IMR-90 (cell line): ENCODE results near the gene POU2F1. TPM values are rescaled to one million over a fixed set of nuclear protein-coding genes. Genes with fewer than 3 reads are reported as not detected.

Experiments used
- ATAC-seq: fragments of 200-7000 bp; cut with Tn5 transposase; 2 replicates; pipeline ENCODE4 v1.9.1; 2020; ENCODE audit warnings: low read depth, mild to moderate bottlenecking, moderate library complexity
- BruUV-seq: library from RNA; stranded (reverse); fragments of 400-500 nt; replicated peaks from 2 replicates; lab custom pipeline; 2021; lab: Mats Ljungman, UMichigan
- CTCF ChIA-PET: fragments of 300-600 bp; formaldehyde crosslinking; extraction: SDS; loops from one replicate; lab custom pipeline; 2021; ENCODE audit warnings: antibody characterized with exemption; lab: Yijun Ruan, JAX
- POLR2A ChIA-PET: fragments of 300-600 bp; sonication (Branson Sonifier 250); formaldehyde crosslinking; loops from one replicate; lab custom pipeline; 2022; ENCODE audit warnings: antibody characterized with exemption; ENCODE audit not compliant: unreplicated experiment; lab: Charles Lee
- DNase-seq: peaks from one replicate; pipeline ENCODE4 v3.0.0; 2013
- H2AFZ ChIP-seq: replicated peaks from 2 replicates; pipeline ENCODE3; 2013; ENCODE audit warnings: low read length, mild to moderate bottlenecking; ENCODE audit not compliant: poor library complexity
- H2AK5ac ChIP-seq: 2 replicates; pipeline ENCODE4 v1.6.1; 2013; ENCODE audit warnings: low read depth, low read length, inconsistent platforms
- H2AK9ac ChIP-seq: replicated peaks from 2 replicates; pipeline ENCODE3; 2013; ENCODE audit warnings: mild to moderate bottlenecking, low read depth, low read length, moderate library complexity; ENCODE audit not compliant: poor library complexity
- H2BK120ac ChIP-seq: 2 replicates; pipeline ENCODE4 v1.6.1; 2013; ENCODE audit warnings: low read depth, low read length, inconsistent platforms
- H2BK15ac ChIP-seq: 3 replicates; pipeline ENCODE4 v1.6.1; 2013; ENCODE audit warnings: low read depth, low read length, inconsistent platforms
- H2BK20ac ChIP-seq: 2 replicates; pipeline ENCODE4 v1.6.1; 2013; ENCODE audit warnings: low read depth, mild to moderate bottlenecking, inconsistent platforms, low read length, moderate library complexity
- H2BK5ac ChIP-seq: 2 replicates; pipeline ENCODE4 v1.6.1; 2013; ENCODE audit warnings: mild to moderate bottlenecking, low read depth, low read length, inconsistent platforms; ENCODE audit not compliant: poor library complexity, severe bottlenecking
- H3K14ac ChIP-seq: replicated peaks from 2 replicates; pipeline ENCODE4 v1.6.1; 2013; ENCODE audit warnings: low read depth, low read length, inconsistent platforms
- H3K18ac ChIP-seq: 2 replicates; pipeline ENCODE4 v1.6.1; 2013; ENCODE audit warnings: low read depth, low read length, control low read depth
- H3K23ac ChIP-seq: 2 replicates; pipeline ENCODE4 v1.6.1; 2013; ENCODE audit warnings: low read depth, low read length, inconsistent platforms
- H3K27ac ChIP-seq: 2 replicates; pipeline ENCODE4 v1.5.1; 2013; ENCODE audit warnings: mild to moderate bottlenecking, control low read depth, low read length; ENCODE audit not compliant: insufficient read depth
- H3K27me3 ChIP-seq: 2 replicates; pipeline ENCODE4 v1.6.1; 2013; ENCODE audit warnings: low read length; ENCODE audit not compliant: control insufficient read depth, insufficient read depth
- H3K36me3 ChIP-seq: 2 replicates; pipeline ENCODE4 v1.6.1; 2013; ENCODE audit warnings: low read length, mixed read lengths; ENCODE audit not compliant: control insufficient read depth, insufficient read depth
- H3K4ac ChIP-seq: 2 replicates; pipeline ENCODE4 v1.6.1; 2013; ENCODE audit warnings: low read depth, low read length, inconsistent platforms
- H3K4me1 ChIP-seq: 2 replicates; pipeline ENCODE4 v1.6.1; 2013; ENCODE audit warnings: low read length, mixed read lengths; ENCODE audit not compliant: control insufficient read depth, insufficient read depth
- H3K4me2 ChIP-seq: 2 replicates; pipeline ENCODE4 v1.6.1; 2013; ENCODE audit warnings: low read depth, mild to moderate bottlenecking, control low read depth, low read length, moderate library complexity
- H3K4me3 ChIP-seq: 2 replicates; pipeline ENCODE4 v1.5.1; 2013; ENCODE audit warnings: low read depth, mild to moderate bottlenecking, control low read depth, low read length, moderate library complexity; ENCODE audit not compliant: insufficient read depth
- H3K56ac ChIP-seq: 2 replicates; pipeline ENCODE4 v1.6.1; 2013; ENCODE audit warnings: low read length, inconsistent platforms; ENCODE audit not compliant: insufficient read depth; ENCODE audit errors: extremely low read depth
- H3K79me1 ChIP-seq, 2 experiments: 2 replicates each; pipeline ENCODE4 v1.6.1; 2013; ENCODE audit warnings: low read length in 2 of 2, inconsistent platforms in 1 of 2, low read depth in 1 of 2
- H3K9ac ChIP-seq: 2 replicates; pipeline ENCODE4 v1.6.1; 2013; ENCODE audit warnings: low read depth, low read length, control low read depth
- H3K9me1 ChIP-seq: 2 replicates; pipeline ENCODE4 v1.6.1; 2013; ENCODE audit warnings: low read length, inconsistent platforms; ENCODE audit not compliant: insufficient read depth
- H3K9me3 ChIP-seq: 2 replicates; pipeline ENCODE4 v1.6.1; 2013; ENCODE audit warnings: low read length; ENCODE audit not compliant: control insufficient read depth, insufficient read depth
- H4K20me1 ChIP-seq: 2 replicates; pipeline ENCODE4 v1.6.1; 2013; ENCODE audit warnings: low read length, inconsistent platforms; ENCODE audit not compliant: insufficient read depth
- H4K5ac ChIP-seq: 2 replicates; pipeline ENCODE4 v1.6.1; 2013; ENCODE audit warnings: mild to moderate bottlenecking, low read depth, low read length, control low read depth
- H4K8ac ChIP-seq, 2 experiments: 2 replicates each; pipeline ENCODE4 v1.6.1; 2013; ENCODE audit warnings: low read depth in 2 of 2, low read length in 2 of 2, control low read depth in 1 of 2, inconsistent platforms in 1 of 2
- H4K91ac ChIP-seq: 2 replicates; pipeline ENCODE4 v1.6.1; 2013; ENCODE audit warnings: low read depth, low read length, inconsistent platforms; ENCODE audit not compliant: insufficient read depth
- BHLHE40 ChIP-seq: fragments of 150-350 bp; IDR thresholded peaks from 2 replicates; pipeline ENCODE4 v1.6.1; 2016; ENCODE audit warnings: mild to moderate bottlenecking, low read depth, low read length
- CHD1 ChIP-seq: IDR thresholded peaks from 2 replicates; pipeline ENCODE4 v1.6.1; 2012; ENCODE audit warnings: low read depth, low read length, improper control_type of control experiment
- CTCF ChIP-seq: conservative IDR thresholded peaks from 2 replicates; pipeline ENCODE4 v1.5.1; 2012; ENCODE audit warnings: mild to moderate bottlenecking, low read depth, low read length, improper control_type of control experiment
- MXI1 ChIP-seq: IDR thresholded peaks from 2 replicates; pipeline ENCODE4 v1.6.1; 2012; ENCODE audit warnings: low read depth, mild to moderate bottlenecking, low read length, moderate library complexity, borderline replicate concordance
- WGBS, 2 experiments: methylation state at CpG; one replicate each; pipeline versions ENCODE4 v1.1.5 to v1.1.7; 2013; ENCODE audit warnings: missing lambda C conversion rate in 2 of 2; ENCODE audit not compliant: insufficient read length in 1 of 2; ENCODE audit errors: extremely low coverage in 2 of 2; 5-methylcytosine and 5-hydroxymethylcytosine counted together
- dilution Hi-C: fragments of 300-500 bp; cut with HindIII; formaldehyde crosslinking; loops from one replicate; pipeline ENCODE4 v1.14.3; 2018; ENCODE audit warnings: low sequenced_read_pairs; ENCODE audit not compliant: unreplicated experiment
- in situ Hi-C: fragments of 300-500 bp; cut with MboI; formaldehyde crosslinking; loops from 3 replicates; pipeline ENCODE4 v1.14.3; 2019; ENCODE audit warnings: low sequenced_read_pairs, inconsistent platforms, mixed read lengths
- intact Hi-C: fragments of 100-400 bp; cut with micrococcal nuclease; formaldehyde crosslinking; loops from 2 replicates; pipeline ENCODE4 v1.10.0; 2022
- polyA plus RNA-seq, 3 experiments: library from polyadenylated mRNA; depleted of rRNA; stranded (reverse); fragments of >200 nt; gene quantifications; 2 replicates each; pipeline ENCODE4 v1.2.3, GENCODE V29; 2012; ENCODE audit warnings: low replicate concordance in 1 of 3
- total RNA-seq: library from RNA; depleted of rRNA; stranded (reverse); fragments of >200 nt; gene quantifications from 2 replicates; pipeline ENCODE4 v1.2.3, GENCODE V29; 2012

The POU2F1 gene
- total and polyA plus RNA-seq, 2 of the 4 experiments (the other 2 are of a cell fraction), result 1.2 to 3.4 TPM

- WGBS, 2 experiments, result 7% methylated on average over 41 of the region's 49 CpGs; no CpG with 5 or more reads in 1 of the 2 experiments
- Histone ChIP-seq H3K18ac (no peak overlapping the region), H2AK9ac (no peak overlapping the region), H2AFZ (peak overlapping the region; percentile 83), H3K4me1 (no peaks in the 10 kb centered on the region), H3K23ac (no peak overlapping the region), H3K9ac (no peak overlapping the region), H3K4me3 (peak overlapping the region; percentile 47), H2BK20ac (no peak overlapping the region), H4K5ac (no peak overlapping the region), H3K27ac (no peak overlapping the region), H3K14ac (no peak overlapping the region), H3K9me3 (no peaks in the 10 kb centered on the region), H4K8ac (no peak overlapping the region), H4K91ac (no peak overlapping the region), H2BK5ac (no peak overlapping the region), H3K4ac (no peak overlapping the region), H2BK15ac (no peak overlapping the region), H3K27me3 (peaks cover 27% of the 10 kb centered on the region), H4K20me1 (no peaks in the 10 kb centered on the region), H2AK5ac (no peak overlapping the region), H3K79me1 (no peaks in the 10 kb centered on the region), H2BK120ac (no peak overlapping the region), H3K36me3 (no peaks in the 10 kb centered on the region), H3K9me1 (no peaks in the 10 kb centered on the region), H3K56ac (no peak overlapping the region), H3K4me2 (peak overlapping the region; percentile 96)
- peak; percentile 80 for ATAC-seq
- TF ChIP-seq BHLHE40 (0 out of 2 replicates have a peak, but pooled peaks have one; percentile 10), MXI1 (peak; percentile 96), CTCF (0 out of 2 replicates have a peak, but pooled peaks have one; percentile 20), CHD1 (no peak)
- BruUV-seq, result no TSS peak
- POLR2A ChIA-PET, result no interaction called here
- CTCF ChIA-PET, result interaction anchor here (0.6 to 4.8 kb wide), 2 partner anchors 85 to 172 kb away, joined by 4 to 25 read pairs; no protein-coding TSS in a partner anchor
- intact Hi-C loops, result no loop called here
- in situ Hi-C loops, result loop anchor here (5.0 kb wide), 1 partner anchor 172 kb away; no protein-coding TSS in a partner anchor
- dilution Hi-C loops, result loop anchor here (25.0 kb wide), 1 partner anchor 177 kb away; no protein-coding TSS in a partner anchor
- peak; percentile 28 for DNase-seq
These were observed 218.8 kb downstream of the POU2F1 start for GRCh38 chr1:167439301-167439988.
